ENCODE results near the gene NLGN1.
"Not testable (repeated sequence)": the region's sequence is repeated elsewhere in the genome, so short reads cannot be mapped to it uniquely, and the experiment has no call there.

Gene NLGN1

DNA sequence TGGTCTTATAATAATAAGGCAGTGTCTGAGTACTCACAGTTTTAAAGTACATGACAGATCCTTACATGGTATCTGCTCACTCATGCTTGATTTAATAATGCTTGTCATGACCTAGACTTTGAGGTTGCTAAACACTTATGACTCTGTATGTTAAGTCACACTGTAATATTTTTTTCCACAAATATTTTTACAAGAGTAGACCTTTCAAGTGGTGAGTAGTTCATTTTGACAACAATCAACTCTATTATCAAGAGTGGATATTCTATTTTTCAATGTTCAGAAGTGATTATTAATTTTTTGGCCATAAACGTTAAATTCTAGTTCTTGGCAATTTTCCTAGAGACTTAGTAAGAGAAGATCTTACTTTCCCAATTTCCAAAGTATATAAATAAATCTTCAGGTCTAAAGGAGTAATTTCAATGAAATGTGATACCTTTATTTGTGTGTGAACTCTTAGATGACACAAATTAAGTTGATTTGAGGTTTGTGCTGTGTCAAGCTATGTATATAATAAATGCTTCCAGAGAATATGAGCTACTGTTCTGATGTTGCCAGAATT is 104.5 kb downstream of the NLGN1 start:
- Histone ChIP-seq H3K4me3 (ENCODE audit: low read depth, low read length) (no peak overlapping the region), H3K27me3 (ENCODE audit: control insufficient read depth, insufficient read depth, low read length) (no peaks in the 10 kb centered on the region), H3K4me1 (ENCODE audit: control insufficient read depth, insufficient read depth, low read length) (no peaks in the 10 kb centered on the region), H3K9ac (ENCODE audit: low read depth, low read length) (no peak overlapping the region), H3K36me3 (ENCODE audit: control insufficient read depth, insufficient read depth, low read length) (no peaks in the 10 kb centered on the region), H3K9me3 (ENCODE audit: control insufficient read depth, insufficient read depth, low read length) (no peaks in the 10 kb centered on the region), H3K27ac (ENCODE audit: low read depth, low read length) (no peak overlapping the region)

DNA sequence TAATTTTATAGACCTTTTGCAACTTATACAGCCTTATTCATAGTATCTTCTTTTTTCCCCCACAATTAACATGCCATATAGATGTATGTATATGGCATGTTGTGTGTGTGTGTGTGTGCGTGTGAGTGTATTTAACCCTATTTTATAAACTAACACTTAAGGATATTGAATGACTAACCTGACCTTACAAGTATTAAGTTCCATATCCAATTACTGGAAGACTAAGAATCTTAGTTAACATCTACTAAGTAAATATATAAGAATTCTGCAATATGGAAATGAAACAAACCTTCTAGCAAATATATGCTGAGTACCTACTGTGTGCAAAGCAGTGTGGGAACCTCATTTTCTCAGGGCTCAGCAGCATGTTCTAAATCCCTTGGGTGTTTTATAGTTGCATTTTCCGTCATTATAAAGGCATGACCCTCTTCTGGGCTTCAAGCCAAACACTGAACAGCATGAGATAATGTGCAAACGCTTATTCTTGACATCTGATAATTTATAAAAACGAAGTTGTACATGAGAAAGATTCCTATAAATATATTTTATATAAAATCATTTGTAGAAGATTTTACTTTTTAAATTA is 105.5 kb downstream of the NLGN1 start:
- H3K4me3 ChIP-seq (ENCODE audit: low read depth, low read length): no peak overlapping the region
- H3K27me3 ChIP-seq (ENCODE audit: control insufficient read depth, insufficient read depth, low read length): no peaks in the 10 kb centered on the region
- no peaks in the 10 kb centered on the region for H3K4me1 ChIP-seq (ENCODE audit: control insufficient read depth, insufficient read depth, low read length)
- H3K9me3 ChIP-seq (ENCODE audit: control insufficient read depth, insufficient read depth, low read length): no peaks in the 10 kb centered on the region
- H3K36me3 ChIP-seq (ENCODE audit: control insufficient read depth, insufficient read depth, low read length): no peaks in the 10 kb centered on the region
- no peak overlapping the region for H3K27ac ChIP-seq (ENCODE audit: low read depth, low read length)
- no peak overlapping the region for H3K9ac ChIP-seq (ENCODE audit: low read depth, low read length)

DNA sequence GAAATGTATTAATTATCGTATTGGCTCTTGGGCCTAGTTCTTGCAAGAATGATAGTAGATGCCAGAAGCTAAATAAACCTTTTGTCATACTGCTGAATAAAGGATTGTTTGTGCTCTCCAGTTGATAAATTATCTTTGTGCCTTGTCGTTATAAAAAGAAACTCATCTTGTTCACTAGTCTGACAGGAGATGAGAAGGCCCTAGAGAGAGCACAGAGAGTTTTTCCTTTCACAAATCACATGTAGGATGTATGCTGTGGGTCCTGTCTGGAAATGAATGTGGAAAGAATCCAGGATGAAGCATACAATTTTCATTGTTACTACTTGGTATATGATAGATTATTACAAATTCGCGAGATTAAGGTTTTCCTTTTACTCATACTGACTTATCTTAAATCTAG is 113.0 kb downstream of the NLGN1 start:
- no peaks in the 10 kb centered on the region for H3K36me3 ChIP-seq (ENCODE audit: control insufficient read depth, insufficient read depth, low read length)

DNA sequence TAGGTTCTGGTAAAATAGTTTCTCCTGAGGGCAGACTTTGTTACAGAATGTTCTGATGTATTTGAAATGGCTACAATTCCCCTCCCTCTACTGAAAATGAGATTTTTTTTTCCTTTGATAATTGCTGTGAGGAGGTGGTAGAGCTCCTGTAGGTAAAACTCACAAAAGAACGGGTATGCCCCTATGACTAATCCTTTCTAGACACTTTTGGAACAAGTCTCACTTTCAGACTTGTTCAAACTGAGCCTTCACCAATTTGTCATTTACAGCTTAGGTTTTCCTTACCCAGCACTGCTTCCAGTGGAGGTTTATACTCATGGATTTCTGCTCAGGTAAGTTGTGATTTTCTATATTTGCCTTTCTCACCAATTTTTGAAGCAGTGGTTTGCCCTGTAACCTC is 115.6 kb downstream of the NLGN1 start:
- Histone ChIP-seq H3K4me1 (ENCODE audit: control insufficient read depth, insufficient read depth, low read length) (no peaks in the 10 kb centered on the region), H3K27ac (ENCODE audit: low read depth, low read length) (no peak overlapping the region)

More for the DNA sequence above, 113.0 kb downstream of the NLGN1 start:
- Histone ChIP-seq H3K27ac (ENCODE audit: low read depth, low read length) (no peak overlapping the region), H3K4me3 (ENCODE audit: low read depth, low read length) (no peak overlapping the region), H3K4me1 (ENCODE audit: control insufficient read depth, insufficient read depth, low read length) (no peaks in the 10 kb centered on the region), H3K27me3 (ENCODE audit: control insufficient read depth, insufficient read depth, low read length) (no peaks in the 10 kb centered on the region), H3K9ac (ENCODE audit: low read depth, low read length) (no peak overlapping the region), H3K9me3 (ENCODE audit: control insufficient read depth, insufficient read depth, low read length) (no peaks in the 10 kb centered on the region)

DNA sequence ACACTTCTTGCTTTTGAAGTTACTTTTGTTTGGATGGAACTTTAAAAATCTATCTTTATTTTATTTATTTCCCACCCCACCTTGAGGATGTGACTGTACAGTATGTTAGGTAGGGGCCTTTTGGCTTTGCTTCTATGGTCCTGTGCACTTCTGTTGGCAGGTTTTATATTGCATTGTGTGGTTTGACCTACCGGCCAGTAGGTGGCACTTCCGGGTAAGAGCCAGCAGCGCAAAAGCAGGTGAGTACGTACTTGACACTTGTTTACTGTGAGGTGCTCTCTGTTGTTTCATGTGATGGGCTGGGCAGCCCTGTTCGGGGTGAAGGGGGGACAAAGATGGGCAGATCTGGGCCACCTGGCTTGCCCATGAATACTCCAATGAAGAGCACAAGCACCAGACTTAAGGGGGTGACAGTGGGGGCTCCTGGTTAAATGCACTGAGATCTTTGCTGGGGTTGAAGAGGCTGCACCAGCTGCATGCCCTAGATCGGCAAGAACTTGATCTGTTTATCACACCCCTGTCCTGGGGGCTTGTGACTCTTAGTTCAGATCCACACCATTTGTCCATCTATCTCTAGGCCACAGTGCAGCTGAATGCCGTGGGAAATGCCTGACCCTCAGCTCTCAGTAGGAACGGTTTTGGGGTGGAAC is 131.6 kb downstream of the NLGN1 start:
- Histone ChIP-seq H3K27ac (ENCODE audit: low read depth, low read length) (no peak overlapping the region), H3K4me3 (ENCODE audit: low read depth, low read length) (no peak overlapping the region), H3K36me3 (ENCODE audit: control insufficient read depth, insufficient read depth, low read length) (no peaks in the 10 kb centered on the region), H3K9me3 (ENCODE audit: control insufficient read depth, insufficient read depth, low read length) (no peaks in the 10 kb centered on the region), H3K9ac (ENCODE audit: low read depth, low read length) (no peak overlapping the region), H3K4me1 (ENCODE audit: control insufficient read depth, insufficient read depth, low read length) (no peaks in the 10 kb centered on the region; the same call in 1 of the 2 replicates), H3K27me3 (ENCODE audit: control insufficient read depth, insufficient read depth, low read length) (no peaks in the 10 kb centered on the region)

More for the DNA sequence above, 115.6 kb downstream of the NLGN1 start:
- no peaks in the 10 kb centered on the region for H3K9me3 ChIP-seq (ENCODE audit: control insufficient read depth, insufficient read depth, low read length)
- H3K36me3 ChIP-seq (ENCODE audit: control insufficient read depth, insufficient read depth, low read length): no peaks in the 10 kb centered on the region
- H3K4me3 ChIP-seq (ENCODE audit: low read depth, low read length): no peak overlapping the region
- H3K27me3 ChIP-seq (ENCODE audit: control insufficient read depth, insufficient read depth, low read length): no peaks in the 10 kb centered on the region
- no peak overlapping the region for H3K9ac ChIP-seq (ENCODE audit: low read depth, low read length)

DNA sequence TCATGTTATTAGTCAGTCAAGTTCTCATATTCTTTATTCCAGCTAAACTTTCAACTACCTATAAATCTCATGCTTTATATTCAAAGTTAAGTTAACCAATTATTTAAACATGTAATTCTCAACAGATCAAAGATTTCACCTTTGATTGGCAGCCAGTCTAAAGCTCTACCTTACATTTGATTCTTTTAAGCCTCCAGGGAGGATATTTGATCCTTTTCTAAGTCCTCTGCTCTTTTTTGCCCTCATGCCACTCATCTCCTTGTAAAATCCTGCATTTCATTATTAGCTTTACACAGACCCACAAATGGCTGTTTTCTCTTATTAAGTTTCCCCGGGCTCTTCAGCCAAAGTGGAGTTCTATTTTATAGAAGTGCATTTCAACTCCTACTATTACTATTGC is 134.1 kb downstream of the NLGN1 start:
- H3K4me1 ChIP-seq (ENCODE audit: control insufficient read depth, insufficient read depth, low read length): no peaks in the 10 kb centered on the region; the same call in 1 of the 2 replicates
- H3K4me3 ChIP-seq (ENCODE audit: low read depth, low read length): no peak overlapping the region
- H3K27ac ChIP-seq (ENCODE audit: low read depth, low read length): no peak overlapping the region
- no peaks in the 10 kb centered on the region for H3K27me3 ChIP-seq (ENCODE audit: control insufficient read depth, insufficient read depth, low read length)
- H3K9me3 ChIP-seq (ENCODE audit: control insufficient read depth, insufficient read depth, low read length): no peaks in the 10 kb centered on the region
- H3K9ac ChIP-seq (ENCODE audit: low read depth, low read length): no peak overlapping the region
- no peaks in the 10 kb centered on the region for H3K36me3 ChIP-seq (ENCODE audit: control insufficient read depth, insufficient read depth, low read length)

DNA sequence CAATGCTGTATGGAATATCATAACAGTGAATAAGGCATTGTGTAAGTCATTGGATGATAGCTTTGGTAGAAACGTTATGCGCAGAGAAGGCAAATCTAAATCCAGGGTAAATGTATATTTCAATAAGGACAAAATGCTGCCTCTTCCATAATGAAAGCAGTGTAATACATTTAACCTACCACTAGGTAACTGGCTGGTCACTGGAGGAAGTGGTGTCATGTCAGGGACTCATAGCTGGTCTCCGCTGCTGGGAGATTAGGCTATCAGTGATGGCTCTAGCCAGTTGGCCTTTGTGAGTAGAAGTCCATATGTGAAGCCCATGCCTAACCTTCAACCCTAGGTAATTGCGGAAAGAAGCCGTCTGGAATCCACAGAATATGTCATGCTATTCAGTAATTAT is 140.9 kb downstream of the NLGN1 start:
- H3K36me3 ChIP-seq (ENCODE audit: control insufficient read depth, insufficient read depth, low read length): no peaks in the 10 kb centered on the region
- H3K27ac ChIP-seq (ENCODE audit: low read depth, low read length): no peak overlapping the region
- H3K4me1 ChIP-seq (ENCODE audit: control insufficient read depth, insufficient read depth, low read length): no peaks in the 10 kb centered on the region
- H3K9ac ChIP-seq (ENCODE audit: low read depth, low read length): no peak overlapping the region
- no peaks in the 10 kb centered on the region for H3K27me3 ChIP-seq (ENCODE audit: control insufficient read depth, insufficient read depth, low read length)
- no peaks in the 10 kb centered on the region for H3K9me3 ChIP-seq (ENCODE audit: control insufficient read depth, insufficient read depth, low read length)
- H3K4me3 ChIP-seq (ENCODE audit: low read depth, low read length): no peak overlapping the region

DNA sequence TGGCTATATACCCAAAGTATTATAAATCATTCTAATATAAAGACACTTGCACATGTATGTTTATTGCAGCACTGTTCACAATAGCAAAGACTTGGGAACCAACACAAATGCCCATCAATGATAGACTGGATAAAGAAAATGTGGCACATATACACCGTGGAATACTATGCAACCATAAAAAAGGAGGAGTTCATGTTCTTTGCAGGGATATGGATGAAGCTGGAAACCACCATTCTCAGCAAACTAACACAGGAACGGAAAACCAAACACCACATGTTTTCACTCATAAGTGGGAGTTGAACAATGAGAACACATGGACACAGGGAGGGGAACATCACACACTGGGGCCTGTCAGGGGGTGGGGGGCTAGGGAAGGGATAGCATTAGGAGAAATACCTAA is 148.0 kb downstream of the NLGN1 start:
- H3K27me3 ChIP-seq (ENCODE audit: control insufficient read depth, insufficient read depth, low read length); H3K27ac ChIP-seq (ENCODE audit: low read depth, low read length); H3K4me3 ChIP-seq (ENCODE audit: low read depth, low read length); H3K4me1 ChIP-seq (ENCODE audit: control insufficient read depth, insufficient read depth, low read length); H3K36me3 ChIP-seq (ENCODE audit: control insufficient read depth, insufficient read depth, low read length); H3K9ac ChIP-seq (ENCODE audit: low read depth, low read length); H3K9me3 ChIP-seq (ENCODE audit: control insufficient read depth, insufficient read depth, low read length): not testable (repeated sequence)

DNA sequence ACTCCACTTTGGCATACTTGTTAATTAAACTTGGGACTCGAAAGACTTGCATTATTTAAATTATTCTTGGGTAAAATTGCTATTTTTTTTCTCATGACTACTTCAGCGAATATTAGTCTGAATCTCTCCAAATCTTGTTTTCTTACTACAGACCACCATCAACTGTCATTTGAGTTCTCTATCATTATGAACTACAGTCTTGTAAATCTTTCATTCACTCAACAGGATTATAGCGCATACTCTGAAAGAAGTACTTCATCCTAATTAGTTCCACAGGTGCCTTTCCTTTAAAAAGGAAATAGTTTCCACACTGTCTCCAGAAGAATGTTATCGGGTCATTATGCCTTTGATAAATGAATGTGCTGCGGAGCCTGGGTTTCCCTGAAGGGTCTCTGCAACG is 149.5 kb downstream of the NLGN1 start:
- Histone ChIP-seq H3K9ac (ENCODE audit: low read depth, low read length) (no peak overlapping the region), H3K9me3 (ENCODE audit: control insufficient read depth, insufficient read depth, low read length) (no peaks in the 10 kb centered on the region), H3K4me3 (ENCODE audit: low read depth, low read length) (no peak overlapping the region), H3K36me3 (ENCODE audit: control insufficient read depth, insufficient read depth, low read length) (no peaks in the 10 kb centered on the region), H3K27me3 (ENCODE audit: control insufficient read depth, insufficient read depth, low read length) (no peaks in the 10 kb centered on the region), H3K4me1 (ENCODE audit: control insufficient read depth, insufficient read depth, low read length) (no peaks in the 10 kb centered on the region), H3K27ac (ENCODE audit: low read depth, low read length) (no peak overlapping the region)

DNA sequence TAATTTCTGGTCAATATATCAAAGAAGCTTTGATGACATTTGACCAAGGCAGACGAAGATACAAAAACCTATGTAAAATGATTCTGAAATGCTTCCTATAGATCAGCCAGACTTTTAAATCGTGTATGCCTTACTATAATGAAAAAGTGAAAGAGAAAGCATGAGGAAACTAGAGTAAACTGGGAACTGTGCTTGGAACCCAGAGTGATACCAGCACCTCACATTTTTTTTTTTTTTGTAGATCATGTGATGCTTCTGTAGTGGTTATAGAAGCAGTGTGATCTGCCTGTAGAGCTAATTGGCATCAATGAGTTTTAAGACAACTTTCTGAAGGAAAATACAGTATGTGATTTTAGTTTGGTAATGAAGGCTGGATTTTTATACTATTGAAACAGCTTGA is 150.7 kb downstream of the NLGN1 start:
- H3K4me3 ChIP-seq (ENCODE audit: low read depth, low read length): no peak overlapping the region
- no peaks in the 10 kb centered on the region for H3K9me3 ChIP-seq (ENCODE audit: control insufficient read depth, insufficient read depth, low read length)
- peaks cover 3% of the 10 kb centered on the region; the same call in 1 of the 2 replicates for H3K4me1 ChIP-seq (ENCODE audit: control insufficient read depth, insufficient read depth, low read length)
- no peaks in the 10 kb centered on the region for H3K36me3 ChIP-seq (ENCODE audit: control insufficient read depth, insufficient read depth, low read length)
- H3K27me3 ChIP-seq (ENCODE audit: control insufficient read depth, insufficient read depth, low read length): no peaks in the 10 kb centered on the region
- no peak overlapping the region for H3K27ac ChIP-seq (ENCODE audit: low read depth, low read length)
- H3K9ac ChIP-seq (ENCODE audit: low read depth, low read length): no peak overlapping the region

DNA sequence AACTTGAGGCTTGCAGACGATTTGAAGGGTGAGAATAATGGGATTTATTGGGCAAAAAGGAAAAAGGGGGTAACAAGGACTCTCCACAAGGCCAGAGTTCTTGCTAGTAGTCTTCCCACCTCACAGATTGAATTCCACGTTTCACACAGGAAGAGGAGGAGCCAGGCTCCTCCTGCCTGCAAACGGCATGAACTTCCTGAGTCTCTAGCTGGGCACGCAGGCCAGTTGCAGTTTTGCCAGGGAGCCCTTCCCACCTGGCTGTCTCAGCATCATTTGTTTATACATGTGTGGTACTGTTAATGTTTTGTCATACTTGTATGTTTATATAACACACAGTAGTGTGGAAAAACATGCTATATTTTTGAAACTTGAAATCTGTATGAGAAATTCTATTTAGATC is 155.0 kb downstream of the NLGN1 start:
- Histone ChIP-seq H3K27me3 (ENCODE audit: control insufficient read depth, insufficient read depth, low read length) (no peaks in the 10 kb centered on the region), H3K4me3 (ENCODE audit: low read depth, low read length) (no peak overlapping the region), H3K9ac (ENCODE audit: low read depth, low read length) (no peak overlapping the region), H3K4me1 (ENCODE audit: control insufficient read depth, insufficient read depth, low read length) (peaks cover 5% of the 10 kb centered on the region), H3K36me3 (ENCODE audit: control insufficient read depth, insufficient read depth, low read length) (no peaks in the 10 kb centered on the region), H3K9me3 (ENCODE audit: control insufficient read depth, insufficient read depth, low read length) (no peaks in the 10 kb centered on the region), H3K27ac (ENCODE audit: low read depth, low read length) (no peak overlapping the region)
